ENCODE measurements around the gene BCL7B. TPM values are rescaled to one million over a fixed set of nuclear protein-coding genes. Genes with fewer than 3 reads are reported as not detected.

The BCL7B gene
- total and polyA plus RNA-seq, 2 donors from 2014 or later = 55.4 to 67.3 TPM

GRCh38 chr7:73515178-73515577 lies 42.3 kb downstream of the BCL7B start:
- intact Hi-C loops (cut with DNase I) = no loop called here
- TF ChIP-seq CTCF (IDR thresholded peaks at IDR 0.05; ENCODE audit: borderline replicate concordance, extremely low read depth, insufficient read depth) = no peak
- Histone ChIP-seq H3K27me3 (ENCODE audit: control insufficient read depth, insufficient read depth, low read length) (no peaks in the 10 kb centered on the region), H3K4me3 (ENCODE audit: low read length in 3 of 3) (no peak overlapping the region), H3K9me3 (ENCODE audit: control insufficient read depth in 2 of 3, insufficient read depth in 1 of 3, low read length in 3 of 3) (no peaks in the 10 kb centered on the region), H3K27ac (ENCODE audit: low read depth in 2 of 2, low read length in 2 of 2) (no peak overlapping the region), H3K9ac (ENCODE audit: low read length in 3 of 3) (no peak overlapping the region), H3K36me3 (ENCODE audit: control insufficient read depth in 2 of 3, insufficient read depth in 3 of 3, low read length in 3 of 3) (peaks cover 0 to 20% (median 9%) of the 10 kb centered on the region in 3 donors), H3K4me1 (ENCODE audit: control insufficient read depth in 2 of 3, insufficient read depth in 2 of 3, low read depth in 1 of 3, low read length in 3 of 3) (peaks cover 0 to 14% (median 10%) of the 10 kb centered on the region in 3 donors)
- no peak for DNase-seq
- no peak for FAIRE-seq

DNA sequence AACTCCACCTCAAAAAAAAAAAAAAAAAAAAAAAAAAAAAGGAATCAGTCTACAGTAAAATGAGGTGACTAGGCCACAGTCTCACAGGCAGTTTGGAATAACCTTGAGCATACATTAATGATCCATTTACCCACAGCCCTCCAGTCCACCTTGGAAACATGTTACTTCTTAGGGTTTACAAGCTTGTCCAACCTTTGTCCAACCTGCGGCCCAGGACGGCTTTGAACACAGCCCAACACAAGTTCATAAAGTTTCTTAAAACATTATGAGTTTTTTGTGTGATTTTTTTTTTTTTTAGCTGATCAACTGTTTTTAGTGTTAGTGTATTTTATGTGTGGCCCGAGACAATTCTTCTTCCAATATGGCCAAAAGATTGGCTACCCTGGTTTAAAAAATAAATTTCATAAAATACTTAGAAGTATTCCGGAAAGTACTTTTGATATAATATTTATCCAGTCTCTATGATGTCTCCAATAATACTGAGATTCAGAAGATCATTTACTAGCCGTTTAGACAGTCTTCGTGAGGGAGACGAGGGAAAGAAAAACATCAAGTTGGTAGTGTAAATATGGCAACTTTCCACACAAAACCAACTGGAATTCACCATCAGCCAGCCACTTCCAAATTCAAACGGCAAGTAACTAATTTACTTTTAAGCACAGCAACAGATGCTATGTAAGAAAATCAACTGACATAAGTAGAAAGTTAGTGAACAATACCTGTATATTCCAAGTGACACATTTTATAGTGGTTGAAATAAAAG lies 45.3 kb downstream of the BCL7B start:
- Histone ChIP-seq H3K9me3 (ENCODE audit: control insufficient read depth in 2 of 3, insufficient read depth in 1 of 3, low read length in 3 of 3) (no peaks in the 10 kb centered on the region), H3K4me1 (ENCODE audit: control insufficient read depth in 2 of 3, insufficient read depth in 2 of 3, low read depth in 1 of 3, low read length in 3 of 3) (no peaks in the 10 kb centered on the region), H3K27me3 (ENCODE audit: control insufficient read depth, insufficient read depth, low read length) (no peaks in the 10 kb centered on the region), H3K36me3 (ENCODE audit: control insufficient read depth in 2 of 3, insufficient read depth in 3 of 3, low read length in 3 of 3) (peaks cover 5 to 28% (median 19%) of the 10 kb centered on the region in 3 donors), H3K4me3 (ENCODE audit: low read length in 3 of 3) (no peak overlapping the region), H3K27ac (ENCODE audit: low read depth in 2 of 2, low read length in 2 of 2) (no peak overlapping the region), H3K9ac (ENCODE audit: low read length in 3 of 3) (no peak overlapping the region)
- no peak for TF ChIP-seq CTCF (IDR thresholded peaks at IDR 0.05; ENCODE audit: borderline replicate concordance, extremely low read depth, insufficient read depth)
- intact Hi-C loops (cut with DNase I) = no loop called here
- no peak for DNase-seq
- no peak for FAIRE-seq

GRCh38 chr7:73509463-73509862 lies 48.0 kb downstream of the BCL7B start:
- Histone ChIP-seq H3K27me3 (ENCODE audit: control insufficient read depth, insufficient read depth, low read length) (no peaks in the 10 kb centered on the region), H3K4me3 (ENCODE audit: low read length in 3 of 3) (no peak overlapping the region), H3K4me1 (ENCODE audit: control insufficient read depth in 2 of 3, insufficient read depth in 2 of 3, low read depth in 1 of 3, low read length in 3 of 3) (no peaks in the 10 kb centered on the region), H3K27ac (ENCODE audit: low read depth in 2 of 2, low read length in 2 of 2) (no peak overlapping the region), H3K9ac (ENCODE audit: low read length in 3 of 3) (no peak overlapping the region), H3K36me3 (ENCODE audit: control insufficient read depth in 2 of 3, insufficient read depth in 3 of 3, low read length in 3 of 3) (peaks cover 7 to 37% (median 34%) of the 10 kb centered on the region in 3 donors), H3K9me3 (ENCODE audit: control insufficient read depth in 2 of 3, insufficient read depth in 1 of 3, low read length in 3 of 3) (no peaks in the 10 kb centered on the region)
- intact Hi-C loops (cut with DNase I) = no loop called here
- no peak for FAIRE-seq
- TF ChIP-seq CTCF (IDR thresholded peaks at IDR 0.05; ENCODE audit: borderline replicate concordance, extremely low read depth, insufficient read depth) = no peak
- peak in 3 of 5 donors; percentile 36 to 78 (median 64) for DNase-seq
